PC-9 (cell line): Measurements from ENCODE around the gene CIAO2A. TPM values are rescaled to one million over a fixed set of nuclear protein-coding genes. Genes with fewer than 3 reads are reported as not detected.

Experiments used
- BruUV-seq: library from RNA; stranded (reverse); fragments of 400-500 nt; replicated peaks from 2 replicates; lab custom pipeline; 2021; lab: Mats Ljungman, UMichigan
- CTCF ChIA-PET: fragments of 300-600 bp; sonication (Branson Sonifier 250); formaldehyde crosslinking; loops from one replicate; lab custom pipeline; 2022; ENCODE audit warnings: antibody characterized with exemption; lab: Charles Lee
- POLR2A ChIA-PET: fragments of 300-600 bp; sonication (Branson Sonifier 250); formaldehyde crosslinking; loops from one replicate; lab custom pipeline; 2022; ENCODE audit warnings: antibody characterized with exemption; ENCODE audit not compliant: unreplicated experiment; lab: Charles Lee
- DNase-seq, 2 experiments: peaks; one replicate each; pipeline versions ENCODE4 v3.0.0 to v3.0.0-alpha.2; 2015 to 2022; ENCODE audit warnings: mixed read lengths in 1 of 2
- H2AFZ ChIP-seq: fragments of 200-600 bp; sonication (generic); 2 replicates; pipeline ENCODE4 v1.8.1; 2017; ENCODE audit warnings: antibody characterized with exemption
- H3F3A ChIP-seq: fragments of 200-600 bp; sonication (generic); 2 replicates; pipeline ENCODE4 v1.8.1; 2017; ENCODE audit warnings: antibody characterized with exemption, mild to moderate bottlenecking, low read depth; ENCODE audit not compliant: insufficient read depth
- H3K27ac ChIP-seq: fragments of 200-600 bp; sonication (generic); 2 replicates; pipeline ENCODE4 v1.6.1; 2016; ENCODE audit warnings: mixed run types
- H3K27me3 ChIP-seq: fragments of 200-600 bp; sonication (generic); 2 replicates; pipeline ENCODE4 v1.6.1; 2016; ENCODE audit warnings: low read depth, mixed run types; ENCODE audit not compliant: insufficient read depth
- H3K36me3 ChIP-seq: fragments of 200-600 bp; sonication (generic); 2 replicates; pipeline ENCODE4 v1.6.1; 2016; ENCODE audit warnings: low read depth, mixed run types
- H3K4me1 ChIP-seq: fragments of 200-600 bp; sonication (generic); replicated peaks from 2 replicates; pipeline ENCODE4 v1.6.1; 2016; ENCODE audit warnings: mixed run types; ENCODE audit not compliant: insufficient read depth
- H3K4me2 ChIP-seq: fragments of 200-600 bp; sonication (generic); 2 replicates; pipeline ENCODE4 v1.6.1; 2017; ENCODE audit warnings: mixed run types
- H3K4me3 ChIP-seq: fragments of 200-600 bp; sonication (generic); 2 replicates; pipeline ENCODE4 v1.6.1; 2016; ENCODE audit warnings: mixed run types
- H3K79me2 ChIP-seq: fragments of 200-600 bp; sonication (generic); 2 replicates; pipeline ENCODE4 v1.6.1; 2017; ENCODE audit warnings: low read depth, mixed run types
- H3K9me2 ChIP-seq: fragments of 200-600 bp; sonication (generic); 2 replicates; pipeline ENCODE4 v1.8.1; 2017; ENCODE audit warnings: mild to moderate bottlenecking; ENCODE audit not compliant: insufficient read depth
- H3K9me3 ChIP-seq: fragments of 200-600 bp; sonication (generic); 2 replicates; pipeline ENCODE4 v1.8.1; 2016; ENCODE audit warnings: low read depth; ENCODE audit not compliant: insufficient read depth
- H4K20me1 ChIP-seq: fragments of 200-600 bp; sonication (generic); 2 replicates; pipeline ENCODE4 v1.8.1; 2017; ENCODE audit not compliant: insufficient read depth
- CTCF ChIP-seq: fragments of 200-600 bp; sonication (generic); conservative IDR thresholded peaks from 2 replicates; pipeline ENCODE4 v1.6.1; 2017; ENCODE audit warnings: mixed run types, antibody characterized with exemption, mild to moderate bottlenecking, moderate library complexity
- EZH2 ChIP-seq: fragments of 200-600 bp; sonication (generic); IDR thresholded peaks from 2 replicates; pipeline ENCODE4 v1.8.0; 2017; ENCODE audit warnings: antibody characterized with exemption, low read depth
- intact Hi-C: fragments of 100-400 bp; cut with micrococcal nuclease; formaldehyde crosslinking; loops from one replicate; pipeline ENCODE4 v1.10.0; 2022; ENCODE audit not compliant: unreplicated experiment
- total RNA-seq: library from RNA; stranded (reverse); gene quantifications from 2 replicates; pipeline ENCODE4 v1.2.3, GENCODE V29; 2021

The CIAO2A gene
- total RNA-seq, 1 experiment from 2014 or later, result 76.3 TPM

- no peak for TF ChIP-seq CTCF
- no peak for TF ChIP-seq EZH2
- H2AFZ ChIP-seq, result no peak overlapping the region
- H3K4me3 ChIP-seq, result no peak overlapping the region
- BruUV-seq, result no TSS peak
- H3K4me2 ChIP-seq, result no peak overlapping the region
- CTCF ChIA-PET, result no interaction called here
- no peaks in the 10 kb centered on the region for H3K9me2 ChIP-seq
- intact Hi-C loops, result no loop called here
- no peaks in the 10 kb centered on the region for H3K9me3 ChIP-seq
- no peak overlapping the region for H3K27ac ChIP-seq
- H3K79me2 ChIP-seq, result no peaks in the 10 kb centered on the region
- H4K20me1 ChIP-seq, result no peaks in the 10 kb centered on the region
- POLR2A ChIA-PET, result interaction anchor here (0.6 kb wide), 2 partner anchors 475 to 497 kb away, joined by 3 to 6 read pairs; no protein-coding TSS in a partner anchor
- no peaks in the 10 kb centered on the region for H3K4me1 ChIP-seq
- DNase-seq, result no peak
- no peaks in the 10 kb centered on the region for H3K36me3 ChIP-seq
- H3F3A ChIP-seq, result no peaks in the 10 kb centered on the region
- no peaks in the 10 kb centered on the region for H3K27me3 ChIP-seq
Observed at GRCh38 chr15:64131547-64131946, 37.9 kb upstream of the CIAO2A start.

- CTCF ChIA-PET, result interaction anchor here (1.0 kb wide), 1 partner anchor 23 kb away, joined by 3 read pairs; no protein-coding TSS in a partner anchor
- Histone ChIP-seq H3F3A (no peaks in the 10 kb centered on the region), H4K20me1 (no peaks in the 10 kb centered on the region), H3K4me3 (no peak overlapping the region), H3K4me2 (no peak overlapping the region), H3K27me3 (no peaks in the 10 kb centered on the region), H2AFZ (no peak overlapping the region), H3K9me3 (no peaks in the 10 kb centered on the region), H3K36me3 (no peaks in the 10 kb centered on the region), H3K79me2 (no peaks in the 10 kb centered on the region), H3K4me1 (no peaks in the 10 kb centered on the region), H3K27ac (no peak overlapping the region), H3K9me2 (no peaks in the 10 kb centered on the region)
- no TSS peak for BruUV-seq
- POLR2A ChIA-PET, result no interaction called here
- TF ChIP-seq EZH2, result no peak
- no peak for TF ChIP-seq CTCF
- intact Hi-C loops, result no loop called here
- DNase-seq, result no peak
Observed at GRCh38 chr15:64130159-64130558, 36.5 kb upstream of the CIAO2A start.

- intact Hi-C loops, result no loop called here
- no peak overlapping the region for H3K27ac ChIP-seq
- H3K4me3 ChIP-seq, result no peak overlapping the region
- no peak for TF ChIP-seq CTCF
- no peaks in the 10 kb centered on the region for H3K9me2 ChIP-seq
- H3K9me3 ChIP-seq, result no peaks in the 10 kb centered on the region
- CTCF ChIA-PET, result no interaction called here
- H3K79me2 ChIP-seq, result no peaks in the 10 kb centered on the region
- H3K36me3 ChIP-seq, result no peaks in the 10 kb centered on the region
- no peaks in the 10 kb centered on the region for H3K27me3 ChIP-seq
- DNase-seq, result no peak
- POLR2A ChIA-PET, result no interaction called here
- no TSS peak for BruUV-seq
- H2AFZ ChIP-seq, result no peak overlapping the region
- no peaks in the 10 kb centered on the region for H4K20me1 ChIP-seq
- H3K4me2 ChIP-seq, result no peak overlapping the region
- no peaks in the 10 kb centered on the region for H3F3A ChIP-seq
- H3K4me1 ChIP-seq, result no peaks in the 10 kb centered on the region
Observed at GRCh38 chr15:64127521-64128270, 34.1 kb upstream of the CIAO2A start.
